Coronary artery (tissue), 2 donors: Measurements from ENCODE around the gene GSTM1.

Experiments
- DNase-seq: peaks from one replicate; pipeline ENCODE4 v3.0.0-alpha.2; 2017; ENCODE audit warnings: low spot score
- H3K27ac ChIP-seq, 2 donors: fragments of 200-600 bp; sonication (generic); one replicate each; pipeline ENCODE4 v1.5.1; 2016 to 2019
- H3K4me3 ChIP-seq: fragments of 200-600 bp; sonication (generic); 2 replicates; pipeline ENCODE4 v1.5.1; 2016; ENCODE audit warnings: mild to moderate bottlenecking, moderate library complexity
- CTCF ChIP-seq: fragments of 200-600 bp; sonication (generic); IDR thresholded peaks from one replicate; pipeline ENCODE4 v1.5.1; 2019; ENCODE audit warnings: antibody characterized with exemption

The GSTM1 gene

GRCh38 chr1:109654519-109654918 is 33.1 kb upstream of the GSTM1 start:
- Histone ChIP-seq H3K4me3 (no peak overlapping the region), H3K27ac (no peak overlapping the region)
- DNase-seq: no peak
- no peak for TF ChIP-seq CTCF

GRCh38 chr1:109655615-109656519 is 31.8 kb upstream of the GSTM1 start, which contains the start of gene GSTM4:
Gene GSTM4, plus strand, starts transcription at chr1:109656099. Its CDS starts 291 bp downstream, at chr1:109656390.
- peak; percentile 95 for DNase-seq
- Histone ChIP-seq H3K4me3 (peak within 1 kb of the TSS; percentile 86), H3K27ac (peak within 1 kb of the TSS; percentile 81 to 91)
- TF ChIP-seq CTCF: no peak

- no peak overlapping the region for H3K27ac ChIP-seq
- no peak for TF ChIP-seq CTCF
- no peak overlapping the region for H3K4me3 ChIP-seq
- DNase-seq: no peak
These were observed 30.2 kb upstream of the GSTM1 start for GRCh38 chr1:109657395-109657794.

GRCh38 chr1:109657970-109658369 is 29.6 kb upstream of the GSTM1 start:
- Histone ChIP-seq H3K4me3 (no peak overlapping the region), H3K27ac (peak overlapping the region in 1 of 2 donors; percentile 11)
- TF ChIP-seq CTCF: no peak
- no peak for DNase-seq

GRCh38 chr1:109658533-109659042 is 29.0 kb upstream of the GSTM1 start:
- no peak overlapping the region for H3K27ac ChIP-seq
- TF ChIP-seq CTCF: no peak
- no peak for DNase-seq

GRCh38 chr1:109659145-109659544 is 28.5 kb upstream of the GSTM1 start:
- H3K27ac ChIP-seq: no peak overlapping the region
- no peak overlapping the region for H3K4me3 ChIP-seq
- no peak for TF ChIP-seq CTCF
- DNase-seq: no peak

More at GRCh38 chr1:109658533-109659042, 29.0 kb upstream of the GSTM1 start:
- no peak overlapping the region for H3K4me3 ChIP-seq
